Fibroblast of lung (primary cell): ENCODE data around the gene TMPRSS11F. TPM values are rescaled to one million over a fixed set of nuclear protein-coding genes. Genes with fewer than 3 reads are reported as not detected.

Experiments used
- DNase-seq, 2 donors: peaks; one replicate each; pipeline versions ENCODE4 v3.0.0 to v3.0.0-alpha.2; 2010; ENCODE audit warnings: low read depth in 2 of 2
- H2AFZ ChIP-seq: 2 replicates; pipeline ENCODE4 v1.5.1; 2012; ENCODE audit warnings: low read length, control low read depth, inconsistent platforms
- H3K27ac ChIP-seq: 2 replicates; pipeline ENCODE4 v1.5.1; 2011; ENCODE audit warnings: low read length, control low read depth; ENCODE audit not compliant: insufficient read depth
- H3K27me3 ChIP-seq: 2 replicates; pipeline ENCODE4 v1.5.1; 2011; ENCODE audit warnings: mild to moderate bottlenecking, low read length; ENCODE audit not compliant: control insufficient read depth, insufficient read depth
- H3K36me3 ChIP-seq: 2 replicates; pipeline ENCODE4 v1.5.1; 2011; ENCODE audit warnings: low read length; ENCODE audit not compliant: control insufficient read depth, insufficient read depth
- H3K4me1 ChIP-seq: 2 replicates; pipeline ENCODE4 v1.5.1; 2011; ENCODE audit warnings: low read length; ENCODE audit not compliant: control insufficient read depth, insufficient read depth; ENCODE audit errors: extremely low read depth
- H3K4me2 ChIP-seq: 2 replicates; pipeline ENCODE4 v1.5.1; 2011; ENCODE audit warnings: low read length, control low read depth; ENCODE audit not compliant: insufficient read depth; ENCODE audit errors: extremely low read depth
- H3K4me3 ChIP-seq, 4 experiments: fragments of 200-600 bp in 1 of 4; sonication (generic) in 1 of 4; replicated peaks in 1 of 4; 2 replicates each; pipeline ENCODE4 v1.5.1; 2011 to 2016; ENCODE audit warnings: low read length in 4 of 4, low read depth in 3 of 4, mild to moderate bottlenecking in 3 of 4, control low read depth in 2 of 4, inconsistent platforms in 1 of 4, mixed read lengths in 1 of 4; ENCODE audit not compliant: insufficient read depth in 1 of 4; ENCODE audit errors: control extremely low read depth in 1 of 4
- H3K79me2 ChIP-seq: 2 replicates; pipeline ENCODE4 v1.5.1; 2012; ENCODE audit warnings: mild to moderate bottlenecking, low read length, inconsistent platforms; ENCODE audit not compliant: control insufficient read depth, insufficient read depth
- H3K9ac ChIP-seq: 2 replicates; pipeline ENCODE4 v1.5.1; 2011; ENCODE audit warnings: mild to moderate bottlenecking, low read length, control low read depth; ENCODE audit not compliant: insufficient read depth
- H3K9me3 ChIP-seq: 2 replicates; pipeline ENCODE4 v1.5.1; 2012; ENCODE audit warnings: low read depth, low read length; ENCODE audit not compliant: control insufficient read depth, insufficient read depth
- H4K20me1 ChIP-seq: 2 replicates; pipeline ENCODE4 v1.5.1; 2011; ENCODE audit warnings: low read length; ENCODE audit not compliant: control insufficient read depth, insufficient read depth; ENCODE audit errors: extremely low read depth
- CTCF ChIP-seq, 2 donors: IDR thresholded peaks in 1 of 2; conservative IDR thresholded peaks in 1 of 2; 1 replicate in 1 of 2; 2 replicates in 1 of 2; pipeline ENCODE4 v1.5.1; 2011 to 2012; ENCODE audit warnings: low read length in 2 of 2, control low read depth in 1 of 2, inconsistent platforms in 1 of 2, low read depth in 1 of 2, mild to moderate bottlenecking in 1 of 2
- EZH2 ChIP-seq: IDR thresholded peaks from 2 replicates; pipeline ENCODE4 v1.5.1; 2012; ENCODE audit warnings: low read length, control low read depth, mild to moderate bottlenecking; ENCODE audit errors: missing control alignments
- polyA plus RNA-seq, 2 donors: library from polyadenylated mRNA; depleted of rRNA in 1 of 2; stranded (reverse) in 1 of 2; unstranded in 1 of 2; fragments of >200 nt; gene quantifications; 2 replicates each; pipeline ENCODE4 v1.2.1, GENCODE V29; 2011 to 2012; ENCODE audit warnings: missing spikeins in 1 of 2
- total RNA-seq: library from RNA; depleted of rRNA; stranded (reverse); fragments of >200 nt; gene quantifications from 2 replicates; pipeline ENCODE4 v1.2.1, GENCODE V29; 2014

Gene TMPRSS11F
- total and polyA plus RNA-seq, 2 donors (not counting 1 experiment from before 2014, with no cell fraction given): not detected

GRCh38 chr4:68079928-68080327 is 49.7 kb downstream of the TMPRSS11F start:
- Histone ChIP-seq H3K27me3 (no peaks in the 10 kb centered on the region), H3K9me3 (no peaks in the 10 kb centered on the region), H4K20me1 (no peaks in the 10 kb centered on the region), H2AFZ (no peak overlapping the region), H3K4me1 (no peaks in the 10 kb centered on the region), H3K36me3 (no peaks in the 10 kb centered on the region), H3K9ac (no peak overlapping the region), H3K79me2 (no peaks in the 10 kb centered on the region), H3K4me3 (no peak overlapping the region), H3K4me2 (no peak overlapping the region), H3K27ac (no peak overlapping the region)
- DNase-seq: no peak
- TF ChIP-seq EZH2 (no peak), CTCF (conservative IDR thresholded peaks at IDR 0.05 in 1 of 2, IDR thresholded peaks at IDR 0.05 in 1 of 2; ENCODE audit: low read depth in 1 of 2, low read length in 2 of 2) (no peak)

- H3K9me3 ChIP-seq: no peaks in the 10 kb centered on the region
- H3K36me3 ChIP-seq: no peaks in the 10 kb centered on the region
- DNase-seq: no peak
- no peaks in the 10 kb centered on the region for H3K79me2 ChIP-seq
- H3K27me3 ChIP-seq: no peaks in the 10 kb centered on the region
- H4K20me1 ChIP-seq: no peaks in the 10 kb centered on the region
- no peak overlapping the region for H3K9ac ChIP-seq
- H3K4me1 ChIP-seq: no peaks in the 10 kb centered on the region
- no peak overlapping the region for H2AFZ ChIP-seq
- no peak overlapping the region for H3K27ac ChIP-seq
- H3K4me3 ChIP-seq: no peak overlapping the region
- TF ChIP-seq EZH2 (no peak), CTCF (conservative IDR thresholded peaks at IDR 0.05 in 1 of 2, IDR thresholded peaks at IDR 0.05 in 1 of 2; ENCODE audit: low read depth in 1 of 2, low read length in 2 of 2) (no peak)
- H3K4me2 ChIP-seq: no peak overlapping the region
Observed at GRCh38 chr4:68077737-68078136, 51.9 kb downstream of the TMPRSS11F start.

GRCh38 chr4:68077301-68077700 is 52.4 kb downstream of the TMPRSS11F start:
- TF ChIP-seq EZH2 (no peak), CTCF (conservative IDR thresholded peaks at IDR 0.05 in 1 of 2, IDR thresholded peaks at IDR 0.05 in 1 of 2; ENCODE audit: low read depth in 1 of 2, low read length in 2 of 2) (no peak)
- Histone ChIP-seq H3K27ac (no peak overlapping the region), H3K79me2 (no peaks in the 10 kb centered on the region), H3K4me3 (no peak overlapping the region), H4K20me1 (no peaks in the 10 kb centered on the region), H3K36me3 (no peaks in the 10 kb centered on the region), H2AFZ (no peak overlapping the region), H3K27me3 (no peaks in the 10 kb centered on the region), H3K4me1 (no peaks in the 10 kb centered on the region), H3K9ac (no peak overlapping the region), H3K4me2 (no peak overlapping the region), H3K9me3 (no peaks in the 10 kb centered on the region)
- no peak for DNase-seq
